ENCODE results near the gene TTLL6.

Gene TTLL6

GRCh38 chr17:48724251-48725003, 92.6 kb downstream of the TTLL6 start:
- no peak for TF ChIP-seq REST (IDR thresholded peaks at IDR 0.05; ENCODE audit: insufficient replicate concordance, low read depth)
- TF ChIP-seq CTCF (IDR thresholded peaks at IDR 0.05; ENCODE audit: insufficient read depth, low read length): peak; percentile 39
- Histone ChIP-seq H3K27me3 (ENCODE audit: insufficient read depth, poor library complexity, severe bottlenecking) (peaks cover 96% of the 10 kb centered on the region), H3K27ac (replicated peaks) (no peak overlapping the region), H3K4me3 (replicated peaks; ENCODE audit: insufficient read depth, low read length) (no peak overlapping the region)
- peak; percentile 26 to 76 for DNase-seq (ENCODE audit: low read depth in 1 of 2, low spot score in 1 of 2)

- Histone ChIP-seq H3K4me3 (replicated peaks; ENCODE audit: insufficient read depth, low read length) (peak overlapping the region; percentile 28), H3K27ac (replicated peaks) (no peak overlapping the region), H3K27me3 (ENCODE audit: insufficient read depth, poor library complexity, severe bottlenecking) (peaks cover 95% of the 10 kb centered on the region)
- DNase-seq (ENCODE audit: low read depth in 1 of 2, low spot score in 1 of 2): no peak
- TF ChIP-seq GABPA (IDR thresholded peaks at IDR 0.05; ENCODE audit: low read depth) (no peak), REST (IDR thresholded peaks at IDR 0.05; ENCODE audit: insufficient replicate concordance, low read depth) (no peak), SPI1 (IDR thresholded peaks at IDR 0.05; ENCODE audit: borderline replicate concordance, low read depth) (no peak), CTCF (IDR thresholded peaks at IDR 0.05; ENCODE audit: insufficient read depth, low read length) (no peak), POLR2AphosphoS5 (IDR thresholded peaks at IDR 0.05; ENCODE audit: low read depth) (no peak)
Observed at GRCh38 chr17:48723423-48724250, 93.4 kb downstream of the TTLL6 start.

- peaks cover 93% of the 10 kb centered on the region for H3K27me3 ChIP-seq (ENCODE audit: insufficient read depth, poor library complexity, severe bottlenecking)
- no peak within 1 kb of the TSS for H3K27ac ChIP-seq (replicated peaks)
- no peak for TF ChIP-seq GABPA (IDR thresholded peaks at IDR 0.05; ENCODE audit: low read depth)
- TF ChIP-seq SPI1 (IDR thresholded peaks at IDR 0.05; ENCODE audit: borderline replicate concordance, low read depth): no peak
- TF ChIP-seq CTCF (IDR thresholded peaks at IDR 0.05; ENCODE audit: insufficient read depth, low read length): no peak
- TF ChIP-seq POLR2AphosphoS5 (IDR thresholded peaks at IDR 0.05; ENCODE audit: low read depth): no peak
- TF ChIP-seq REST (IDR thresholded peaks at IDR 0.05; ENCODE audit: insufficient replicate concordance, low read depth): no peak
- DNase-seq (ENCODE audit: low read depth in 1 of 2, low spot score in 1 of 2): no peak
- peak within 1 kb of the TSS; percentile 28 for H3K4me3 ChIP-seq (replicated peaks; ENCODE audit: insufficient read depth, low read length)
Observed at GRCh38 chr17:48722915-48723422, 94.1 kb downstream of the TTLL6 start, which contains the start of gene PRAC2. Gene PRAC2, plus strand, starts transcription at chr17:48723185. Its CDS starts 1,226 bp downstream, at chr17:48724411.

Measured in HL-60 (cell line).